Measurements from ENCODE around the gene WDR38. TPM values are rescaled to one million over a fixed set of nuclear protein-coding genes. Genes with fewer than 3 reads are reported as not detected.
A peak's percentile ranks its signal among the peaks of the same experiment; 100 is the strongest.

The WDR38 gene
- total and polyA plus RNA-seq, 2 of the 13 experiments (the other 11 are each of a cell fraction or from before 2014, with no cell fraction given) = not detected

DNA sequence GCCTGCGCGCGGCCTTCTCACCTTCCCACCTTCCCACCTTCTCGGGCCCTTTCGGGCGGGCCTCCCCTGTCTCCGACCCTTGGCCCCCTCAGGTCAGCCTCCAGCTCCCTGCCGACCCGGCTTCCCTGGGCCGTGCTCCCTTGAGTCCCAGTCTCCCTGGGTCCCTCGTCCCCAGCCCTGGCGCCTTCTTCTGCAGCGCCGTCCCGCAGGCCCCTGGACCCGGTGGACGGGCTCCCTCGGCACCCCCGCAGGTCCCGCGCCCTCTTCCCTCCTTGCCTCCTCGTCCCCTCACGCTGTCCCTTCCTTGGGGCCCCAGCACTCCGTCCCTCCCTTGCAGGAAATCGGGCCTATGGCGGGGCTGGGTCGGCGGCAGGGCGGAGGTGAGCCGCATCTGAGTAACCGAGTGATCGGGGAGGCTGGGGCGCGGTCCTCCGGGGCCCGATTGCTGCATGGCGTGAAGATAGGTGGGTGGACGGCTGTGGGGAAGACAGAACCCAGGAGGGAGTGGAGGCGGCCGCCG, 16.3 kb downstream of the WDR38 start (continued):
- TF ChIP-seq, protein P1, sequence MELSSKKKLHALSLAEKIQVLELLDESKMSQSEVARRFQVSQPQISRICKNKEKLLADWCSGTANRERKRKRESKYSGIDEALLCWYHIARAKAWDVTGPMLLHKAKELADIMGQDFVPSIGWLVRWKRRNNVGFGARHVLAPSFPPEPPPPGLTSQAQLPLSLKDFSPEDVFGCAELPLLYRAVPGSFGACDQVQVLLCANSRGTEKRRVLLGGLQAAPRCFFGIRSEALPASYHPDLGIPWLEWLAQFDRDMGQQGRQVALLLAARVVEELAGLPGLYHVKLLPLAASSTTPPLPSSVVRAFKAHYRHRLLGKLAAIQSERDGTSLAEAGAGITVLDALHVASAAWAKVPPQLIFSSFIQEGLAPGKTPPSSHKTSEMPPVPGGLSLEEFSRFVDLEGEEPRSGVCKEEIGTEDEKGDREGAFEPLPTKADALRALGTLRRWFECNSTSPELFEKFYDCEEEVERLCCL (CRISPR knock-in tag; IDR thresholded peaks at IDR 0.05; ENCODE audit: borderline replicate concordance) = no peak
- no peak; the same call in 1 of the 2 replicates for TF ChIP-seq RELA (CRISPR knock-in tag; IDR thresholded peaks at IDR 0.05)
- TF ChIP-seq RNF2 (conservative IDR thresholded peaks at IDR 0.05; ENCODE audit: low read depth) = no peak
- TF ChIP-seq, protein P2, sequence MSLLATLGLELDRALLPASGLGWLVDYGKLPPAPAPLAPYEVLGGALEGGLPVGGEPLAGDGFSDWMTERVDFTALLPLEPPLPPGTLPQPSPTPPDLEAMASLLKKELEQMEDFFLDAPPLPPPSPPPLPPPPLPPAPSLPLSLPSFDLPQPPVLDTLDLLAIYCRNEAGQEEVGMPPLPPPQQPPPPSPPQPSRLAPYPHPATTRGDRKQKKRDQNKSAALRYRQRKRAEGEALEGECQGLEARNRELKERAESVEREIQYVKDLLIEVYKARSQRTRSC (CRISPR knock-in tag; IDR thresholded peaks at IDR 0.05; ENCODE audit: low read depth) = 0 out of 2 replicates have a peak, but pooled peaks have one; percentile 39
- TF ChIP-seq, protein P3, sequence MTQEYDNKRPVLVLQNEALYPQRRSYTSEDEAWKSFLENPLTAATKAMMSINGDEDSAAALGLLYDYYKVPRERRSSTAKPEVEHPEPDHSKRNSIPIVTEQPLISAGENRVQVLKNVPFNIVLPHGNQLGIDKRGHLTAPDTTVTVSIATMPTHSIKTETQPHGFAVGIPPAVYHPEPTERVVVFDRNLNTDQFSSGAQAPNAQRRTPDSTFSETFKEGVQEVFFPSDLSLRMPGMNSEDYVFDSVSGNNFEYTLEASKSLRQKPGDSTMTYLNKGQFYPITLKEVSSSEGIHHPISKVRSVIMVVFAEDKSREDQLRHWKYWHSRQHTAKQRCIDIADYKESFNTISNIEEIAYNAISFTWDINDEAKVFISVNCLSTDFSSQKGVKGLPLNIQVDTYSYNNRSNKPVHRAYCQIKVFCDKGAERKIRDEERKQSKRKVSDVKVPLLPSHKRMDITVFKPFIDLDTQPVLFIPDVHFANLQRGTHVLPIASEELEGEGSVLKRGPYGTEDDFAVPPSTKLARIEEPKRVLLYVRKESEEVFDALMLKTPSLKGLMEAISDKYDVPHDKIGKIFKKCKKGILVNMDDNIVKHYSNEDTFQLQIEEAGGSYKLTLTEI (CRISPR knock-in tag; conservative IDR thresholded peaks at IDR 0.05) = no peak
- TF ChIP-seq, protein P4, sequence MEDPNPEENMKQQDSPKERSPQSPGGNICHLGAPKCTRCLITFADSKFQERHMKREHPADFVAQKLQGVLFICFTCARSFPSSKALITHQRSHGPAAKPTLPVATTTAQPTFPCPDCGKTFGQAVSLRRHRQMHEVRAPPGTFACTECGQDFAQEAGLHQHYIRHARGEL (CRISPR knock-in tag; IDR thresholded peaks at IDR 0.05) = no peak
- TF ChIP-seq SOX6 (IDR thresholded peaks at IDR 0.05) = no peak
- TF ChIP-seq SOX6 (CRISPR knock-in tag; IDR thresholded peaks at IDR 0.05) = no peak
- no peak for TF ChIP-seq ZNF704 (CRISPR knock-in tag; IDR thresholded peaks at IDR 0.05; ENCODE audit: borderline replicate concordance)
- TF ChIP-seq ZNF781 (CRISPR knock-in tag; IDR thresholded peaks at IDR 0.05; ENCODE audit: borderline replicate concordance, not compliant biosample characterization) = no peak
- no peak for TF ChIP-seq RARA (CRISPR knock-in tag; IDR thresholded peaks at IDR 0.05)
- TF ChIP-seq, protein P5, sequence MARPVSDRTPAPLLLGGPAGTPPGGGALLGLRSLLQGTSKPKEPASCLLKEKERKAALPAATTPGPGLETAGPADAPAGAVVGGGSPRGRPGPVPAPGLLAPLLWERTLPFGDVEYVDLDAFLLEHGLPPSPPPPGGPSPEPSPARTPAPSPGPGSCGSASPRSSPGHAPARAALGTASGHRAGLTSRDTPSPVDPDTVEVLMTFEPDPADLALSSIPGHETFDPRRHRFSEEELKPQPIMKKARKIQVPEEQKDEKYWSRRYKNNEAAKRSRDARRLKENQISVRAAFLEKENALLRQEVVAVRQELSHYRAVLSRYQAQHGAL (CRISPR knock-in tag; IDR thresholded peaks at IDR 0.05; ENCODE audit: not compliant biosample characterization) = no peak
- TF ChIP-seq ZNF501 (CRISPR knock-in tag; IDR thresholded peaks at IDR 0.05) = no peak
- no peak for TF ChIP-seq SAFB2 (CRISPR knock-in tag; IDR thresholded peaks at IDR 0.05; ENCODE audit: borderline replicate concordance, low read depth)
- TF ChIP-seq ZKSCAN8 (CRISPR knock-in tag; IDR thresholded peaks at IDR 0.05; ENCODE audit: borderline replicate concordance) = no peak
- no peak for TF ChIP-seq ZFAT (CRISPR knock-in tag; conservative IDR thresholded peaks at IDR 0.05)
- TF ChIP-seq NCOA1 (CRISPR knock-in tag; IDR thresholded peaks at IDR 0.05) = no peak
- no peak for TF ChIP-seq ZNF124 (CRISPR knock-in tag; IDR thresholded peaks at IDR 0.05)
- TF ChIP-seq ZNF10 (CRISPR knock-in tag; IDR thresholded peaks at IDR 0.05; ENCODE audit: borderline replicate concordance, low read depth) = no peak
- TF ChIP-seq KAT7 (CRISPR knock-in tag; IDR thresholded peaks at IDR 0.05; ENCODE audit: borderline replicate concordance) = no peak
- no peak for TF ChIP-seq CBX5 (CRISPR knock-in tag; IDR thresholded peaks at IDR 0.05; ENCODE audit: borderline replicate concordance)
- no peak for TF ChIP-seq MAFG (CRISPR knock-in tag; IDR thresholded peaks at IDR 0.05)
- TF ChIP-seq, protein P6, sequence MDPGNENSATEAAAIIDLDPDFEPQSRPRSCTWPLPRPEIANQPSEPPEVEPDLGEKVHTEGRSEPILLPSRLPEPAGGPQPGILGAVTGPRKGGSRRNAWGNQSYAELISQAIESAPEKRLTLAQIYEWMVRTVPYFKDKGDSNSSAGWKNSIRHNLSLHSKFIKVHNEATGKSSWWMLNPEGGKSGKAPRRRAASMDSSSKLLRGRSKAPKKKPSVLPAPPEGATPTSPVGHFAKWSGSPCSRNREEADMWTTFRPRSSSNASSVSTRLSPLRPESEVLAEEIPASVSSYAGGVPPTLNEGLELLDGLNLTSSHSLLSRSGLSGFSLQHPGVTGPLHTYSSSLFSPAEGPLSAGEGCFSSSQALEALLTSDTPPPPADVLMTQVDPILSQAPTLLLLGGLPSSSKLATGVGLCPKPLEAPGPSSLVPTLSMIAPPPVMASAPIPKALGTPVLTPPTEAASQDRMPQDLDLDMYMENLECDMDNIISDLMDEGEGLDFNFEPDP (CRISPR knock-in tag; conservative IDR thresholded peaks at IDR 0.05) = no peak
